Mesodermal cell (in vitro differentiated cells): ENCODE data around the gene PEMT.

Experiments
- H3K27ac ChIP-seq: 2 replicates; pipeline ENCODE4 v1.7.0; 2013; ENCODE audit warnings: mild to moderate bottlenecking, low read depth, low read length, moderate library complexity; ENCODE audit not compliant: severe bottlenecking
- H3K36me3 ChIP-seq: 2 replicates; pipeline ENCODE4 v1.7.1; 2013; ENCODE audit warnings: mild to moderate bottlenecking, low read length, moderate library complexity; ENCODE audit not compliant: control insufficient read depth, insufficient read depth
- H3K4me1 ChIP-seq: one replicate; pipeline ENCODE4 v1.7.1; 2013; ENCODE audit warnings: mild to moderate bottlenecking, low read length; ENCODE audit not compliant: insufficient read depth, control insufficient read depth, poor library complexity, severe bottlenecking
- H3K4me3 ChIP-seq: 2 replicates; pipeline ENCODE4 v1.7.0; 2013; ENCODE audit warnings: low read length, control low read depth, mild to moderate bottlenecking; ENCODE audit not compliant: insufficient read depth, poor library complexity, severe bottlenecking; ENCODE audit errors: extremely low read depth
- H3K9me3 ChIP-seq: 2 replicates; pipeline ENCODE4 v1.7.1; 2013; ENCODE audit warnings: mild to moderate bottlenecking, low read length, moderate library complexity; ENCODE audit not compliant: control insufficient read depth
- WGBS, 2 experiments: methylation state at CpG; one replicate each; pipeline ENCODE4 v1.1.5; 2013; ENCODE audit warnings: missing lambda C conversion rate in 2 of 2; ENCODE audit not compliant: insufficient coverage in 2 of 2; 5-methylcytosine and 5-hydroxymethylcytosine counted together

PEMT gene

GRCh38 chr17:17541640-17542001 is 49.9 kb downstream of the PEMT start:
- H3K4me1 ChIP-seq, result peaks cover 3% of the 10 kb centered on the region
- no peak overlapping the region for H3K27ac ChIP-seq
- WGBS, 2 experiments, result 74 to 82% methylated on average over 5 of the region's 5 CpGs

GRCh38 chr17:17540935-17541639 is 50.4 kb downstream of the PEMT start:
- H3K27ac ChIP-seq, result no peak overlapping the region
- no peaks in the 10 kb centered on the region for H3K9me3 ChIP-seq
- peaks cover 3% of the 10 kb centered on the region for H3K4me1 ChIP-seq
- no peak overlapping the region for H3K4me3 ChIP-seq
- WGBS, 2 experiments, result 87 to 91% methylated on average over 17 to 23 of the region's 23 CpGs
- no peaks in the 10 kb centered on the region for H3K36me3 ChIP-seq

More at GRCh38 chr17:17541640-17542001, 49.9 kb downstream of the PEMT start:
- no peaks in the 10 kb centered on the region for H3K9me3 ChIP-seq
- no peaks in the 10 kb centered on the region for H3K36me3 ChIP-seq
- H3K4me3 ChIP-seq, result no peak overlapping the region

DNA sequence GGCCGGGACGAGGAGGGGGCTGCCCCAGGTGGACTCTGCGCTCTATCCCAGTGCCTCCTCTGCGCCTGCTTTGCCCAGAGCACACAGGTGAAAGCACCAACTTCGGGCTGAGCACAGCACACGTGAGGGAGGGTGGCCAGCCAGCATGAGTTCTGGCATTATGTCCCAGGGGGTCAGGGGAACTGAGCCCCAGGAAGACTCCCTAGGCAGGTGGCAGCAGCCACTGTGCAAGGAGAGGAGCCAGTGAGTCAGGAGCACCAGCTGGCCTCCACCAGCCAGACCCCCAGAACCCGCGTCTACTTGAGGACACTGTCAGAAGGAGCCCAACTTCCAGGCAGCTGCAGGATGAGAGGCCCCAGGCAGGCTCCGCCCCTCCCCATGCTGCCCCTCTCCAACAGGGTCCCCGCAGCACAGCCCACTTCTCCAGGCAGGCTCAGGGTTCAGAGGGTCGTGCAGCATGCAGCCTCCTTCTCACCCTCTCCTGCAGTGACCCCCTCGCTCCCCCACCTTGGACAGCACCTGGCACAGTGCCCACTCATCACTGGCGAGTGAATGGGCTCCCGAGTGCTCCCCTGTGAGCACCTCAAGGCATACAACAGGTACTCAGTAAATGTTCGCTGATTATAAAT is 51.1 kb downstream of the PEMT start:
- Histone ChIP-seq H3K36me3 (no peaks in the 10 kb centered on the region), H3K9me3 (no peaks in the 10 kb centered on the region), H3K4me1 (peaks cover 3% of the 10 kb centered on the region), H3K4me3 (no peak overlapping the region), H3K27ac (no peak overlapping the region)
- 85 to 86% methylated on average over 14 to 15 of the region's 15 CpGs for WGBS, 2 experiments

DNA sequence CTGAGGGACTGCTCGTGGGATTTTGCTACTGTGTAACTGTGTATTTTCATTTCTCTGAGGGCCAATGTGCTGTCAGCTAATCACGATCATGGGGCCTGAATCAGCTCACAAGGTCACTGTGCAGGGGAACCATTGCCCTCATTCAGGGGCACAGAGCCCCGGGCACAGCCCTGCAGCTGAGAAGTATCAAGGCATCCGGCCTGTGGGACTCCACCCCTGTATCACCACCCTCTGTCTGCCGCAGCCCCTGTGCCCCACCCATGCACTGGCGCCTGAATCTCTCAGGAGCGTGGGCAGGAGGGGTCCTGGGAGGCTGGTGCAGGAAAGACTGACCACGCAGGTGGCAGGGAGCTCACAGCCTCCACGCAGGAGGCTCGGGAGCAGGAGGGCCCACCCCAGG is 51.9 kb downstream of the PEMT start:
- Histone ChIP-seq H3K4me1 (no peaks in the 10 kb centered on the region), H3K4me3 (no peak overlapping the region), H3K9me3 (no peaks in the 10 kb centered on the region), H3K36me3 (no peaks in the 10 kb centered on the region), H3K27ac (no peak overlapping the region)
- 93 to 95% methylated on average over 6 to 8 of the region's 10 CpGs for WGBS, 2 experiments

DNA sequence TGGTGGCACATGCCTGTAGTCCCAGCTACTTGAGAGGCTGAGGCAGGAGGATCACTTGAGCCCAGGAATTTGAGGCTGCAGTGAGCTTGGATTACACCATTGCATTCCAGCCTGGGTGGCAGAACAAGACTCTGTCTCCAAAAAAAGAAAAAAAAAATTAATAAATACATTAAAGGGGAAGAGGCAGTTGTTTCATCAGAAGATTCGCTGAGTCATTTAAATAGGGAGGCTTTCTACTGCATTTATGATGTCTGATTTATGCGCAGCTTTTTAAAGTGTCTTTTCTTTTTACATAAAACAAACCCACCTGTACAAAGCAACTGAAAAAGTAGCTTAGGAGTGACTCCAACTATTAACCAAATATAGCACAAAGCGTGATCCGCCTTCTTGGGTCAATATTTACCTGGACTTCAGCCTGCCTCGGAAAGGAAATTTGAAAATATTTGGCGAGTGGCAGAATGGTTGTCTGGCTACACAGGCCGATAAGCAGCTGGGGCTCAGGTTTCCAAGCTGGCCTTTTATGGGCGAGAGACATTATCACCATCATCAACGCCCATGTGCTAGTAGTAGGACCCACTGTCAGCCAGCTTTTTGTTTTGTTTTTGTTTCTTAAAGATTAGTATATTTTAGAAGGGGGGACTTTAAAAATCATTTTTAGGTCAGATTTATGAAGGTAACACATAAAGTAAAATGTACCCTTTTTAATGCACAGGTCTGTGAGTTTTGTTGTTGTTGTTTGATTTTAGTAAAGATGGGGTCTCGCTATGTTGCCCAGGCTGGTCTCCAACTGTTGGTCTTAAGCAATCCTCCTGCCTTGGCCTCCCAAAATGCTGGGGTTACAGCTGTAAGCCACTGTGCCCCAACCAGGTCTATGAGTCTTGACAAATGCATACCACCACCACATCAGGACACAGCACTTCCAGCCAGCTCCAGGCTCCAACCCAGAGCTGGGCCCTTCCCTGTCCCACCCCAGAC is 52.8 kb downstream of the PEMT start:
- no peaks in the 10 kb centered on the region for H3K4me1 ChIP-seq
- H3K36me3 ChIP-seq, result no peaks in the 10 kb centered on the region
- H3K27ac ChIP-seq, result no peak overlapping the region
- no peaks in the 10 kb centered on the region for H3K9me3 ChIP-seq
- H3K4me3 ChIP-seq, result no peak overlapping the region
- 88 to 94% methylated on average over 8 of the region's 10 CpGs for WGBS, 2 experiments

DNA sequence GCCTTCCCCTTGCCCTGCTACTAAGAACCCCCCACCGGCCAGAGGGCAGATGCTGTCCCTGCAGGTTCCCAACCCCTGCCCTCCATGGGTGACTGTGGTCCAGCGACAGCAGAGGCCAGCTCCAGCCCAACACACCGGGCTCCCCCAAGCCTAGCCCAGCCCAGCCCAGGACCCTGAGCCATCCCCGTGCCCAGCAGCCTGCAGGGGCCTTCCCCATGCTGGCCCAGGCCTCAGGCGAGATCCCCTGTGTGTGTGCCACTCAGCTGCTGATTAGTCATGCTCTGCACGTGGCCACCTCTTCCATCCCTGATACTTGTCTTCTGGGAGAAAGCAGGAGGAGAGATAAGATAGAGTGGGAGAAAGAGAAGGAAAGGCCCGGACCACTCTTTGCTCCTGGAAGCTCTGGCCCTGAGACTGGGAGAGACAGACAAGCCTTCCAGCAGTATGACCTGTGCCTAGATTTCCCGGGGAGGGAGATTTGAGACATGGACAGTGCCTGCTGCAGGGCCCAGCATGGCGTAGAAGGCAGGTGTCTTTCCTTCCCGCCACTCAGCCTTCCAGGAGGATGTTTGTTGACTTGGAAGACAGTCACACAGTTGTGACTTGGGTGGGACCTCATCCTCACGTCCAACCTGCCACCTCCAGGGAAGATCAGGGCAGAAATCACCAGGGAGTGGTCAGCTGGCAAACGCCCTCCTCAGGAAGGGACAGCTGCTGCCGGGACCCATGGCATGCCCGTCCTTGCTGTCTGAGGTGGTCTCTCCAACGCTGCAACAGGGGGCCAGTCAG is 54.0 kb downstream of the PEMT start:
- Histone ChIP-seq H3K36me3 (no peaks in the 10 kb centered on the region), H3K4me3 (no peak overlapping the region), H3K4me1 (no peaks in the 10 kb centered on the region), H3K9me3 (no peaks in the 10 kb centered on the region), H3K27ac (no peak overlapping the region)
- 93 to 94% methylated on average over 12 of the region's 15 CpGs for WGBS, 2 experiments

GRCh38 chr17:17536702-17537101 is 54.8 kb downstream of the PEMT start:
- Histone ChIP-seq H3K36me3 (no peaks in the 10 kb centered on the region), H3K9me3 (no peaks in the 10 kb centered on the region), H3K4me3 (no peak overlapping the region), H3K4me1 (no peaks in the 10 kb centered on the region), H3K27ac (no peak overlapping the region)
- WGBS, 2 experiments, result 94 to 96% methylated on average over 13 to 14 of the region's 15 CpGs

- no peak overlapping the region for H3K4me3 ChIP-seq
- WGBS, 2 experiments, result 88 to 95% methylated on average over 7 of the region's 7 CpGs
Measured at GRCh38 chr17:17535957-17536356, 55.6 kb downstream of the PEMT start.

DNA sequence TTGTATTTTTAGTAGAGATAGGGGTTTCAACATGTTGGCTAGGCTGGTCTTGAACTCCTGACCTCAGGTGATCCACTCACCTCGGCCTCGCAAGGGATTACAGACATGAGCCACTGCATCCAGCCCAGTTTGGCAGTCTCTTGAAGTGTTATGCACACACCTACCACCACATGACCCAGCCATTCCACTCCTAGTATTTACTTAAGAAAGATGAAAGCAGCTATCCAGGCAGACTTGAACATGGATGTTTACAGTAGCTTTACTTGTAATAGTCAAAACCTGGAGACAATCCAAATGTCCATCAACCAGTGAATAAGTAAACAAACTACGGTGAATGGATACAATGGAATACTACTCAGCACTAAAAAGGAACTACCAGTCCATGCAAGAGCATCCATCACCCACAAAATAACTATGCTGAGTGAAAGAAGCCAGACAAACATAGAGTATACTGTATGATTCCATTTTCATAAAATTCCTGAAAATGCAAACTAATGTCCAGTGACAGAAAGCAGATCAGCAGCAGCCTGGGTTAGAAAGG is 57.5 kb downstream of the PEMT start:
- 100% methylated on average over 2 of the region's 3 CpGs; no CpG with 5 or more reads in 1 of the 2 experiments for WGBS, 2 experiments
- Histone ChIP-seq H3K9me3 (no peaks in the 10 kb centered on the region), H3K36me3 (no peaks in the 10 kb centered on the region), H3K4me1 (no peaks in the 10 kb centered on the region), H3K27ac (no peak overlapping the region), H3K4me3 (no peak overlapping the region)

More at GRCh38 chr17:17535957-17536356, 55.6 kb downstream of the PEMT start:
- Histone ChIP-seq H3K36me3 (no peaks in the 10 kb centered on the region), H3K27ac (no peak overlapping the region), H3K9me3 (no peaks in the 10 kb centered on the region), H3K4me1 (no peaks in the 10 kb centered on the region)

DNA sequence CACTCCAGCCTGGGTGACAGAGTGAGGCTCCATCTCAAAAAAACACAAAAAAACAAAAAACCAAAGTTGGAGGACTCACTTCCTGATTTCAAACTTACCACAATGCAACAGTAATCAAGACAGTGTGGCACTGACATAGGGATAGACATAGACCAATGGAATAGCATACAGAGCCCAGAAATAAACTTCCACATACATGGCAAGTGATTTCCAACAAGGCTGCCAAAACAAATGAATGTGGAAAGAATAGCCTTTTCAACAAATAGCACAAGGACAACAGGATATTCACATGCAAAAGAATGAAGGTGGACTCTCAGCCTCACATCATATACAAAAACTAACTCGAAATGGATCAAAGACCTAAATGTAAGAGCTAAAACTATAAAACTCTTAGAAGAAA is 58.5 kb downstream of the PEMT start:
- no peaks in the 10 kb centered on the region for H3K4me1 ChIP-seq
- H3K4me3 ChIP-seq, result no peak overlapping the region
- no CpG with 5 or more reads among the region's 1 CpG for WGBS, 2 experiments
- H3K9me3 ChIP-seq, result no peaks in the 10 kb centered on the region
- H3K36me3 ChIP-seq, result no peaks in the 10 kb centered on the region
- H3K27ac ChIP-seq, result no peak overlapping the region
